LNCaP clone FGC (cell line): Measurements from ENCODE around the gene TMEM156.
"Not testable (repeated sequence)": the region's sequence is repeated elsewhere in the genome, so short reads cannot be mapped to it uniquely, and the experiment has no call there.

Experiments used
- DNase-seq: peaks from one replicate; pipeline ENCODE4 v3.0.0-alpha.2; 2011; ENCODE audit warnings: low read depth
- H3K4me3 ChIP-seq: 2 replicates; pipeline ENCODE4 v1.5.1; 2011; ENCODE audit warnings: mild to moderate bottlenecking, low read depth, low read length, control low read depth
- TF ChIP-seq, protein P1 (sequence below): IDR thresholded peaks from 2 replicates; pipeline ENCODE4 v1.5.1; 2012; ENCODE audit warnings: mild to moderate bottlenecking; ENCODE audit not compliant: control insufficient read depth, insufficient read depth; ENCODE audit errors: extremely low read depth

TMEM156 gene

GRCh38 chr4:38976308-38976707, 55.9 kb downstream of the TMEM156 start:
- H3K4me3 ChIP-seq: no peak overlapping the region
- TF ChIP-seq, protein P1, sequence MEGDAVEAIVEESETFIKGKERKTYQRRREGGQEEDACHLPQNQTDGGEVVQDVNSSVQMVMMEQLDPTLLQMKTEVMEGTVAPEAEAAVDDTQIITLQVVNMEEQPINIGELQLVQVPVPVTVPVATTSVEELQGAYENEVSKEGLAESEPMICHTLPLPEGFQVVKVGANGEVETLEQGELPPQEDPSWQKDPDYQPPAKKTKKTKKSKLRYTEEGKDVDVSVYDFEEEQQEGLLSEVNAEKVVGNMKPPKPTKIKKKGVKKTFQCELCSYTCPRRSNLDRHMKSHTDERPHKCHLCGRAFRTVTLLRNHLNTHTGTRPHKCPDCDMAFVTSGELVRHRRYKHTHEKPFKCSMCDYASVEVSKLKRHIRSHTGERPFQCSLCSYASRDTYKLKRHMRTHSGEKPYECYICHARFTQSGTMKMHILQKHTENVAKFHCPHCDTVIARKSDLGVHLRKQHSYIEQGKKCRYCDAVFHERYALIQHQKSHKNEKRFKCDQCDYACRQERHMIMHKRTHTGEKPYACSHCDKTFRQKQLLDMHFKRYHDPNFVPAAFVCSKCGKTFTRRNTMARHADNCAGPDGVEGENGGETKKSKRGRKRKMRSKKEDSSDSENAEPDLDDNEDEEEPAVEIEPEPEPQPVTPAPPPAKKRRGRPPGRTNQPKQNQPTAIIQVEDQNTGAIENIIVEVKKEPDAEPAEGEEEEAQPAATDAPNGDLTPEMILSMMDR: no peak
- no peak for DNase-seq

GRCh38 chr4:38968668-38969067, 63.5 kb downstream of the TMEM156 start:
- TF ChIP-seq, protein P1: no peak
- H3K4me3 ChIP-seq: no peak overlapping the region
- no peak for DNase-seq

- TF ChIP-seq, protein P1: no peak
- no peak overlapping the region for H3K4me3 ChIP-seq
- DNase-seq: no peak
Measured at GRCh38 chr4:38967260-38968095, 64.7 kb downstream of the TMEM156 start.

- TF ChIP-seq, protein P1: no peak
- DNase-seq: no peak
- H3K4me3 ChIP-seq: no peak overlapping the region
Measured at GRCh38 chr4:38965866-38966265, 66.3 kb downstream of the TMEM156 start.

DNA sequence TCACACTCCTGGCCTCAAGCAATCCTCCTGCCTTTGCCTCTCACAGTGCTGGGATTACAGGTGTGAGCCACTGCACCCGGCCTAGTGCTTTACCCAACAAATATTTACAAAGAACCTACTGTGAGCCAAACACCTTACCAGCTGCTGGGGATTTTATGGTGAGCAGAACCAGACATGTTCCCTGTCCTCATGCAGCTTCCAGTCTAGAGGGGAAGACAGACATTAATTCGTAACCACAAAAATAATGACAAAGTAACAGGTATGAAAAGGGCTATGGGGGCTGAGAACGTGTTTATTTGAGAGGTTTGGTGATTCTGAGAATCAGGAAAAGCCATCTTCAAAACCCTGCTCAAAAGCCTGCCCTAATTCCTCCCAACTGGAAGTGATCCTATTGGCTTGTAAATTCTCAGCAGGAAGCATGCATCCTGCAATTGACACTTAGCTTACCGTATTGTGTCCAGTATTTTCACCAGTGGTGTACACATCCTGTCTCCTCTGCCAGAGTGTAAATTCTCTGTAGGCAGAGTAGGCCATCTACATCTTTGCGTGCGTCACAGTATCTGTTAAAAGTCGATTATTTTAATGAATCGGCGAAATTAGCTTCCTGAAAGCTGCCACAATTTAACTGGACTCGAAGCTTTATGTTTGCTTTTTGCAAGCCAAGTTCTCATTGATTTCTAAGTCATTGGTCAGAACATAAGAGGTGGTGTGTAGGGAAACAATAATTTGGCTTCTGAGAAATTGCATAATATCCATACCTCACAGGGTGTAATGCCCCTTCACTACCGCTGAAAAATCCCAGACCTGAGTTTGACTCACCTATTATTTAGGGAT, 67.0 kb downstream of the TMEM156 start:
- DNase-seq: no peak
- TF ChIP-seq, protein P1: no peak
- H3K4me3 ChIP-seq: no peak overlapping the region

GRCh38 chr4:38959248-38959647, 73.0 kb downstream of the TMEM156 start:
- not testable (repeated sequence) for DNase-seq, H3K4me3 ChIP-seq

DNA sequence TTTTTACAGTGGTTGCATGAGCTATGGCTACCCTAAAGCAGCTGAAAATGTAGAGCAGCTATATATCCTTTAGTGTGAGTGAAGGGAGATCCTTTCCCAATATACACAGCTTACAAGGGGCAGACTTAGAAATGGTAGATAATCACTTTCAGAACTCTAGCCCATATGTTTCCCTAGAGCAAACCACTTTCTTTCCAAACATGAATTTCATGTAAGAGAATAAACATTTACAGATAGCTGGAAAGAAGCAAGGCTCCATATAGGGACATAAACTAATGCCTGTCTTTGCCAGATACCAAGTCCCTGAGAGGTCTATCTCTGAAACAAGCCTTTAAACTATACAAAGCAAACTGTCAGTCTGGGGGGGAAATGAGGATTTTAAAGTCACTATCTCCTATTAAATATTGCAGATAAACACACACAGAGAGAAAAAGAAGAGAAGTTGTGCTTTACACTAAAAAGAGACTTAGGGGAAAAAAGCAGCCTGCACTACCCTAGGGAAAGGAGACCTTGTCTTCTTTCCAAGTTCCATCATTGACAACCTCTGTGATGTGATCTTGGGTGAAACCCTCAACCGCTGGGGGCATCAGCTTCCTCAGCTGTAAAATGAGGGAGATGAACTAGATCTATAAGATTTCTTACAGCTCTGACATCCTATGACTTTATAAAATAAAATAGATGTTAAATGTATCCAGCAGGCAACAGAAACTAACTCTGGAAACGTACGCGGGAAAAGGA, 73.6 kb downstream of the TMEM156 start:
- DNase-seq: no peak
- TF ChIP-seq, protein P1: no peak
- no peak overlapping the region for H3K4me3 ChIP-seq
